Measurements from ENCODE around the gene STARD9.

Gene STARD9

DNA sequence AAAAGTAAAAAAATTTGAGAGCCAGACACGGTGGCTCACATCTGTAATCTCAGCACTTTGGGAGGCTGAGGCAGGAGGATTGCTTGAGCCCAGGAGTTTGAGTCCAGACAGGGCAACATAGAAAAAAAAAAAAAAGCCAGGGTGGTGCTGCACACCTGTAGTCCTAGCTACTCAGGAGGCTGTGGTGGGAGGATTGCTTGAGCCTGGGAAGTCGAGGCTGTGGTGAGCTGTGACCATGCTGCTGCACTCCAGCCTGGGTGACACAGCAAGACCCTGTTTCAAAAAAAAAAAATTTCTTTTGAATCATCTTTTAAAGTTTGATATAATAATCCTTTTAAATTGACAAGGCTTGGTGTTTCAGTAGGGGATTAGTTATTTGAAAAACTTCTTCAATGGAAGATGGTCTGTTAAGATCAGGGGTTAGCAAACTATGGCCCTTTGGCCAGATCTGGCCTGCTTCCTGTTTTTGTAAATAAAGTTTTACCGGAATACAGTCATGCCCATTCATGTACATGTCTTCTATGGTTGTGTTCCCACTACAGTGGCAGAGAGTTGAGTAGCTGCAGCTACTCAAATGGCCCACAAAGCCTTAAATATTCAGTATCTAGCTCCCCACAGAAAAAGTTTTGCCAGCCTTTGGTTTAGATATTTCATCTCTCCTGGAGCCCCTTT, 132.6 kb downstream of the STARD9 start:
- Histone ChIP-seq H3K36me3 (ENCODE audit: control insufficient read depth, insufficient read depth, low read length) (no peaks in the 10 kb centered on the region), H3K27ac (no peak overlapping the region)

DNA sequence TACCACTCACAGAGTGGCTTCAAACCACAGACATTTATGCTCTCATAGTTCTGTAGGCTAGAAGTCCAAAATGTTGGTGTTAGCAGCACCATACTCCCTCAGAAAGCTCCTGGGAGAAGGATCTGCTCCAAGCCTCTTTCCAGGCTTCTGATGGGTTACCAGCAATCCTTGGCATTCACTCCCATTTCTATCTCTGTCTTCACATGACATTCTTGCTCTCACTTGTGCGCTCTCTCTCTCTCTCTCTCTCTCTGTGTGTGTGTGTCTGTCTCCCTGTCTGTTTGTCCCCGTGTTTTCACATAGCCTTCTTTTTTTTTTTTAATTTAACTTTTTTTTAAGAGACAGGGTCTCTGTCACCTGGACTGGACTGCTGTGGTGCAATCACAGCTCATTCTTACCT, 135.3 kb downstream of the STARD9 start:
- Histone ChIP-seq H3K9me3 (ENCODE audit: control insufficient read depth, low read length) (no peaks in the 10 kb centered on the region), H3K4me2 (ENCODE audit: low read length) (no peak overlapping the region), H3K79me2 (no peaks in the 10 kb centered on the region), H3K9ac (no peak overlapping the region), H3K36me3 (ENCODE audit: control insufficient read depth, insufficient read depth, low read length) (no peaks in the 10 kb centered on the region), H2AFZ (no peak overlapping the region), H3K27ac (no peak overlapping the region), H3K4me3 (ENCODE audit: low read depth, low read length) (no peak overlapping the region), H3K4me1 (no peaks in the 10 kb centered on the region), H3K27me3 (ENCODE audit: control insufficient read depth, insufficient read depth, low read length) (no peaks in the 10 kb centered on the region)
- TF ChIP-seq, protein P1, sequence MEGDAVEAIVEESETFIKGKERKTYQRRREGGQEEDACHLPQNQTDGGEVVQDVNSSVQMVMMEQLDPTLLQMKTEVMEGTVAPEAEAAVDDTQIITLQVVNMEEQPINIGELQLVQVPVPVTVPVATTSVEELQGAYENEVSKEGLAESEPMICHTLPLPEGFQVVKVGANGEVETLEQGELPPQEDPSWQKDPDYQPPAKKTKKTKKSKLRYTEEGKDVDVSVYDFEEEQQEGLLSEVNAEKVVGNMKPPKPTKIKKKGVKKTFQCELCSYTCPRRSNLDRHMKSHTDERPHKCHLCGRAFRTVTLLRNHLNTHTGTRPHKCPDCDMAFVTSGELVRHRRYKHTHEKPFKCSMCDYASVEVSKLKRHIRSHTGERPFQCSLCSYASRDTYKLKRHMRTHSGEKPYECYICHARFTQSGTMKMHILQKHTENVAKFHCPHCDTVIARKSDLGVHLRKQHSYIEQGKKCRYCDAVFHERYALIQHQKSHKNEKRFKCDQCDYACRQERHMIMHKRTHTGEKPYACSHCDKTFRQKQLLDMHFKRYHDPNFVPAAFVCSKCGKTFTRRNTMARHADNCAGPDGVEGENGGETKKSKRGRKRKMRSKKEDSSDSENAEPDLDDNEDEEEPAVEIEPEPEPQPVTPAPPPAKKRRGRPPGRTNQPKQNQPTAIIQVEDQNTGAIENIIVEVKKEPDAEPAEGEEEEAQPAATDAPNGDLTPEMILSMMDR (IDR thresholded peaks at IDR 0.05), result no peak

More for the DNA sequence above, 132.6 kb downstream of the STARD9 start:
- H2AFZ ChIP-seq, result no peak overlapping the region
- no peak overlapping the region for H3K9ac ChIP-seq
- TF ChIP-seq, protein P1 (IDR thresholded peaks at IDR 0.05), result no peak
- no peak overlapping the region for H3K4me3 ChIP-seq (ENCODE audit: low read depth, low read length)
- H3K4me1 ChIP-seq, result no peaks in the 10 kb centered on the region
- H3K9me3 ChIP-seq (ENCODE audit: control insufficient read depth, low read length), result no peaks in the 10 kb centered on the region
- no peaks in the 10 kb centered on the region for H3K27me3 ChIP-seq (ENCODE audit: control insufficient read depth, insufficient read depth, low read length)
- H3K4me2 ChIP-seq (ENCODE audit: low read length), result no peak overlapping the region
- no peaks in the 10 kb centered on the region for H3K79me2 ChIP-seq

DNA sequence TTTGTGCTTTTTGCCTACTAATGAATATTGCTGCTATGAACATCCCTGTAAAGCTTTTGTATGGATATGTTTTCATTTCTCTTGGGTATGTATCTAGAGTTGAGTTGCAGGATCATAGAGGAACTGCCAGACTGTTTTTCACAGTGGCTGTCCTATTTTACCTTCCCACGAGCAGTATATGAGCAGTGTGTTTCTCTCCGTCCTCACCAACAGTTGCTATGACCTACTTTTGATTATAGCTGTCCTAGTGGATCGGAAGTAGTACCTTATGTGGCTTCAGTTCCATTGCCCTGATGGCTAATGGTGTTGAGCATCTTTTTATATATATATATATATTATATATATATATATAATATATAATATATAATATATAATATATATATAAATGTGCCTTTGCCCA, 136.3 kb downstream of the STARD9 start:
- H3K9me3 ChIP-seq (ENCODE audit: control insufficient read depth, low read length), result no peaks in the 10 kb centered on the region

DNA sequence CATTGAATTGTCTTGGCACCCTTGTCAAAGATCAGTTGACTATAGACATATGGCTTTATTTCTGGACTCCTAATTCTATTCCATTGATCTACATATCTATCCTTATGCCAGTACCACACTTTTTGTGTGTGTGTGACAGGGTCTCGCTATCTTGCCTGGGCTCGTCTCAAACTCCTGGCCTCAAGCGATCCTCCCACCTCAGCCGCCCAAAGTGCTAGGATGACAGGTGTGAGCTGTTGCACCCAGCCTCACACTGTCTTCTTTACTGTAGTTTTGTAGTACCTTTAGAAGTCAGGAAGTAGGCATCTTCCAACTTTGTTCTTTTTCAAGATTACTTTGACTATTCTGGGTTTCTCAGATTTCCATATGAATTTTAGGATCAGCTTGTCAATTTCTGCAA, 137.2 kb downstream of the STARD9 start:
- Histone ChIP-seq H3K27ac (no peak overlapping the region), H3K36me3 (ENCODE audit: control insufficient read depth, insufficient read depth, low read length) (no peaks in the 10 kb centered on the region), H3K79me2 (no peaks in the 10 kb centered on the region), H2AFZ (no peak overlapping the region), H3K4me1 (no peaks in the 10 kb centered on the region), H3K4me2 (ENCODE audit: low read length) (no peak overlapping the region), H3K9me3 (ENCODE audit: control insufficient read depth, low read length) (no peaks in the 10 kb centered on the region), H3K27me3 (ENCODE audit: control insufficient read depth, insufficient read depth, low read length) (no peaks in the 10 kb centered on the region), H3K4me3 (ENCODE audit: low read depth, low read length) (no peak overlapping the region), H3K9ac (no peak overlapping the region)
- TF ChIP-seq, protein P1 (IDR thresholded peaks at IDR 0.05), result no peak

More for the DNA sequence above, 136.3 kb downstream of the STARD9 start:
- Histone ChIP-seq H3K9ac (no peak overlapping the region), H3K27me3 (ENCODE audit: control insufficient read depth, insufficient read depth, low read length) (no peaks in the 10 kb centered on the region), H3K4me1 (no peaks in the 10 kb centered on the region), H3K4me2 (ENCODE audit: low read length) (no peak overlapping the region), H3K27ac (no peak overlapping the region), H3K4me3 (ENCODE audit: low read depth, low read length) (no peak overlapping the region), H2AFZ (no peak overlapping the region), H3K79me2 (no peaks in the 10 kb centered on the region), H3K36me3 (ENCODE audit: control insufficient read depth, insufficient read depth, low read length) (no peaks in the 10 kb centered on the region)
- TF ChIP-seq, protein P1 (IDR thresholded peaks at IDR 0.05), result no peak

DNA sequence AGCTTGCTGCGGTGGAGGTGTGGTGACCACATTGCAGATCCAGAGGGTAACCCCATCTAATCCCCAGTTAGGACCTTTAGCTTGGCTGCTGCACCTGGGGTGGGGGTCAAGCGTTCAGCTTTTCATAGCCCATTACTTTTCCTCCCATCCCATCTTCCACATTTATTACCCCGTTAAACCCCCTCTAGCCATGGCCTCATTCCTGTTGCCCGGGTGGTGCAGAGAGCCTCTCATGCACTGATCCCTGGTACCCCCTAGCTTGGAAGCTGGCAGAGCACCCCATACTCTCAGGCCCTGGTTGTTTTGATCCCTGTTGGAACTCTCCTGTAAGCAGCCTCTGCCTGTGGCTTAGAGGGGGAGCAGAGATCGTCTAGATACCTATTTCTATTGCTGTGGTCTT, 140.7 kb downstream of the STARD9 start:
- Histone ChIP-seq H3K9me3 (ENCODE audit: control insufficient read depth, low read length) (no peaks in the 10 kb centered on the region), H3K79me2 (no peaks in the 10 kb centered on the region), H3K9ac (no peak overlapping the region), H3K36me3 (ENCODE audit: control insufficient read depth, insufficient read depth, low read length) (no peaks in the 10 kb centered on the region), H3K4me3 (ENCODE audit: low read depth, low read length) (no peak overlapping the region), H3K27ac (no peak overlapping the region), H3K27me3 (ENCODE audit: control insufficient read depth, insufficient read depth, low read length) (no peaks in the 10 kb centered on the region), H3K4me1 (no peaks in the 10 kb centered on the region), H2AFZ (no peak overlapping the region), H3K4me2 (ENCODE audit: low read length) (no peak overlapping the region)
- TF ChIP-seq, protein P1 (IDR thresholded peaks at IDR 0.05), result no peak
